Epithelial cell of esophagus (primary cell): ENCODE measurements around the gene CERS2.

Experiments
- DNase-seq: peaks from one replicate; pipeline ENCODE4 v3.0.0; 2010; ENCODE audit warnings: low read depth
- H3K4me3 ChIP-seq: 2 replicates; pipeline ENCODE4 v1.5.1; 2011; ENCODE audit warnings: mild to moderate bottlenecking, low read length, control low read depth
- CTCF ChIP-seq: IDR thresholded peaks from 2 replicates; pipeline ENCODE4 v1.5.1; 2011; ENCODE audit warnings: low read depth, mild to moderate bottlenecking, low read length, control low read depth, inconsistent platforms; ENCODE audit not compliant: insufficient read depth; ENCODE audit errors: missing control alignments

CERS2 gene

GRCh38 chr1:150969626-150970025 lies 5.0 kb downstream of the CERS2 start:
- DNase-seq, result no peak
- TF ChIP-seq CTCF, result no peak
- H3K4me3 ChIP-seq, result no peak overlapping the region

- no peak for TF ChIP-seq CTCF
- no peak overlapping the region for H3K4me3 ChIP-seq
- DNase-seq, result no peak
Observed at GRCh38 chr1:150968491-150968890, 6.1 kb downstream of the CERS2 start.

GRCh38 chr1:150967936-150968335 lies 6.7 kb downstream of the CERS2 start:
- TF ChIP-seq CTCF, result no peak
- no peak for DNase-seq
- no peak overlapping the region for H3K4me3 ChIP-seq

GRCh38 chr1:150966011-150966410 lies 8.6 kb downstream of the CERS2 start:
- no peak overlapping the region for H3K4me3 ChIP-seq
- DNase-seq, result no peak
- no peak for TF ChIP-seq CTCF

- H3K4me3 ChIP-seq, result no peak overlapping the region
- TF ChIP-seq CTCF, result no peak
- no peak for DNase-seq
Observed at GRCh38 chr1:150965605-150966004, 9.0 kb downstream of the CERS2 start.

GRCh38 chr1:150964164-150964489 lies 10.5 kb downstream of the CERS2 start:
- no peak for DNase-seq
- no peak for TF ChIP-seq CTCF
- H3K4me3 ChIP-seq, result no peak overlapping the region

GRCh38 chr1:150963321-150964163 lies 11.1 kb downstream of the CERS2 start:
- DNase-seq, result no peak
- no peak overlapping the region for H3K4me3 ChIP-seq
- no peak for TF ChIP-seq CTCF
